ENCODE data around the gene ADAMTS10. TPM values are rescaled to one million over a fixed set of nuclear protein-coding genes. Genes with fewer than 3 reads are reported as not detected.
"Not testable (repeated sequence)": the region's sequence is repeated elsewhere in the genome, so short reads cannot be mapped to it uniquely, and the experiment has no call there.

ADAMTS10 gene
- total and polyA plus RNA-seq, 4 donors = 18.8 to 264 (median 123) TPM

- 78 to 82% methylated on average over 5 of the region's 5 CpGs for WGBS, 2 donors
- intact Hi-C loops (cut with DNase I) = loop anchor here (1.0 to 5.0 kb wide), 3 partner anchors 27 to 62 kb away; no protein-coding TSS in a partner anchor
- H3K27me3 ChIP-seq (ENCODE audit: control insufficient read depth in 1 of 2, insufficient read depth in 2 of 2, low read length in 1 of 2) = no peaks in the 10 kb centered on the region
Observed at GRCh38 chr19:8642561-8642960, 32.0 kb upstream of the ADAMTS10 start.

GRCh38 chr19:8641908-8642547 is 31.5 kb upstream of the ADAMTS10 start:
- H3K9me3 ChIP-seq (ENCODE audit: control insufficient read depth, low read length) = no peaks in the 10 kb centered on the region
- H3K4me1 ChIP-seq (ENCODE audit: control insufficient read depth in 1 of 2, insufficient read depth in 2 of 2, low read length in 2 of 2) = no peaks in the 10 kb centered on the region
- no peak overlapping the region for H3K4me3 ChIP-seq (ENCODE audit: low read length in 2 of 2)
- ATAC-seq (ENCODE audit: low FRiP score) (no peak), DNase-seq (no peak)
- no peaks in the 10 kb centered on the region for H3K36me3 ChIP-seq (ENCODE audit: control insufficient read depth in 1 of 2, insufficient read depth in 2 of 2, low read length in 1 of 2)
- no peaks in the 10 kb centered on the region for H3K27me3 ChIP-seq (ENCODE audit: control insufficient read depth in 1 of 2, insufficient read depth in 2 of 2, low read length in 1 of 2)
- H3K27ac ChIP-seq (ENCODE audit: low read depth in 1 of 2, low read length in 2 of 2) = no peak overlapping the region
- WGBS, 2 donors = 49 to 50% methylated on average over 4 of the region's 4 CpGs
- intact Hi-C loops (cut with DNase I) = loop anchor here (1.0 to 5.0 kb wide), 3 partner anchors 27 to 61 kb away; no protein-coding TSS in a partner anchor

More at GRCh38 chr19:8642561-8642960, 32.0 kb upstream of the ADAMTS10 start:
- peak in 1 of 2 donors; percentile 21 for DNase-seq
- Histone ChIP-seq H3K4me3 (ENCODE audit: low read length in 2 of 2) (no peak overlapping the region), H3K36me3 (ENCODE audit: control insufficient read depth in 1 of 2, insufficient read depth in 2 of 2, low read length in 1 of 2) (no peaks in the 10 kb centered on the region), H3K9me3 (ENCODE audit: control insufficient read depth, low read length) (no peaks in the 10 kb centered on the region), H3K4me1 (ENCODE audit: control insufficient read depth in 1 of 2, insufficient read depth in 2 of 2, low read length in 2 of 2) (no peaks in the 10 kb centered on the region), H3K27ac (ENCODE audit: low read depth in 1 of 2, low read length in 2 of 2) (no peak overlapping the region)
- ATAC-seq (ENCODE audit: low FRiP score) = no peak

- intact Hi-C loops (cut with DNase I) = loop anchor here in 1 of 2 donors (5.0 kb wide), 1 partner anchor 59 kb away; no protein-coding TSS in a partner anchor
- DNase-seq (no peak), ATAC-seq (ENCODE audit: low FRiP score) (no peak)
- WGBS, 2 donors = 65 to 72% methylated on average over 2 of the region's 2 CpGs
- no peak overlapping the region for H3K27ac ChIP-seq (ENCODE audit: low read depth in 1 of 2, low read length in 2 of 2)
- H3K4me1 ChIP-seq (ENCODE audit: control insufficient read depth in 1 of 2, insufficient read depth in 2 of 2, low read length in 2 of 2) = no peaks in the 10 kb centered on the region
- H3K27me3 ChIP-seq (ENCODE audit: control insufficient read depth in 1 of 2, insufficient read depth in 2 of 2, low read length in 1 of 2) = no peaks in the 10 kb centered on the region
- H3K36me3 ChIP-seq (ENCODE audit: control insufficient read depth in 1 of 2, insufficient read depth in 2 of 2, low read length in 1 of 2) = no peaks in the 10 kb centered on the region
- no peak overlapping the region for H3K4me3 ChIP-seq (ENCODE audit: low read length in 2 of 2)
- H3K9me3 ChIP-seq (ENCODE audit: control insufficient read depth, low read length) = no peaks in the 10 kb centered on the region
Observed at GRCh38 chr19:8641221-8641907, 30.8 kb upstream of the ADAMTS10 start.

DNA sequence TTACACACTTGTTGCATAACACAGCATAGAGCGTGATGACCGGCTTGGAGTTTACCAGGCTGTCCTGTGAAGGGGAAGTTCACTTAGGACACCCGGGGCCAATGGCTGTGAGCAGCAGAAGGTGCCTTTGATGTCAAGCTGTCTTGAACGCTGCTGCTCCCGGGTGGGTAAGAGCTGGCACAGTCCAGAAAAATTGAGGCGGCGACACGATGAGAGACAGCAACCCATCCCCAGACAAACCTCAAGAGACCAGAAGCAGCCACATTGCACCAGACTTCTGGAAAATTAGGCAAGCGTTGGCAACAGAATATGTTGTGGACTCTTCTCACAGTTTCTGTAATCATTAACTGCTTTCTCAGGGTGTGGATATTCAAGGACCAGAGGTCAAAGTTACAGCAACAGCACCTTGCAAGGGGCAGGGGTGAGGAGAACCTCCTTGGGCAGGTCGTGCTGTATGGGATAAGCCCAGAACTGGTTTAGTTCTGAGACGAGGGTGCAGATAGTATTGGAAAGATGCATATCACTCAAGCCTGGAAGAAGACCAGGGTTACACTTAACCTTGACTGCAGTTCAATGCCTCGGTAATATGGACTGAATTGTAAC is 30.0 kb upstream of the ADAMTS10 start:
- 83 to 86% methylated on average over 12 of the region's 12 CpGs for WGBS, 2 donors
- intact Hi-C loops (cut with DNase I) = loop anchor here in 1 of 2 donors (5.0 kb wide), 1 partner anchor 58 kb away; no protein-coding TSS in a partner anchor
- Histone ChIP-seq H3K9me3 (ENCODE audit: control insufficient read depth, low read length) (no peaks in the 10 kb centered on the region), H3K4me3 (ENCODE audit: low read length in 2 of 2) (no peak overlapping the region), H3K36me3 (ENCODE audit: control insufficient read depth in 1 of 2, insufficient read depth in 2 of 2, low read length in 1 of 2) (no peaks in the 10 kb centered on the region), H3K27me3 (ENCODE audit: control insufficient read depth in 1 of 2, insufficient read depth in 2 of 2, low read length in 1 of 2) (no peaks in the 10 kb centered on the region), H3K4me1 (ENCODE audit: control insufficient read depth in 1 of 2, insufficient read depth in 2 of 2, low read length in 2 of 2) (no peaks in the 10 kb centered on the region), H3K27ac (ENCODE audit: low read depth in 1 of 2, low read length in 2 of 2) (no peak overlapping the region)
- ATAC-seq (ENCODE audit: low FRiP score) (peak; percentile 52), DNase-seq (peak in 1 of 2 donors; percentile 82)

GRCh38 chr19:8639821-8640401 is 29.4 kb upstream of the ADAMTS10 start:
- ATAC-seq (ENCODE audit: low FRiP score) = no peak
- no peak for DNase-seq
- H3K4me1 ChIP-seq (ENCODE audit: control insufficient read depth in 1 of 2, insufficient read depth in 2 of 2, low read length in 2 of 2) = no peaks in the 10 kb centered on the region
- 57 to 70% methylated on average over 8 of the region's 8 CpGs for WGBS, 2 donors
- no peaks in the 10 kb centered on the region for H3K9me3 ChIP-seq (ENCODE audit: control insufficient read depth, low read length)
- H3K27me3 ChIP-seq (ENCODE audit: control insufficient read depth in 1 of 2, insufficient read depth in 2 of 2, low read length in 1 of 2) = no peaks in the 10 kb centered on the region
- H3K27ac ChIP-seq (ENCODE audit: low read depth in 1 of 2, low read length in 2 of 2) = no peak overlapping the region
- no peak overlapping the region for H3K4me3 ChIP-seq (ENCODE audit: low read length in 2 of 2)
- no peaks in the 10 kb centered on the region for H3K36me3 ChIP-seq (ENCODE audit: control insufficient read depth in 1 of 2, insufficient read depth in 2 of 2, low read length in 1 of 2)
- intact Hi-C loops (cut with DNase I) = loop anchor here in 1 of 2 donors (5.0 kb wide), 1 partner anchor 58 kb away; no protein-coding TSS in a partner anchor

GRCh38 chr19:8638078-8638619 is 27.6 kb upstream of the ADAMTS10 start:
- 31 to 33% methylated on average over 21 of the region's 21 CpGs for WGBS, 2 donors
- no peak overlapping the region for H3K4me3 ChIP-seq (ENCODE audit: low read length in 2 of 2)
- DNase-seq (peak in 1 of 2 donors; percentile 85), ATAC-seq (ENCODE audit: low FRiP score) (no peak)
- intact Hi-C loops (cut with DNase I) = no loop called here
- no peaks in the 10 kb centered on the region for H3K36me3 ChIP-seq (ENCODE audit: control insufficient read depth in 1 of 2, insufficient read depth in 2 of 2, low read length in 1 of 2)
- no peak overlapping the region for H3K27ac ChIP-seq (ENCODE audit: low read depth in 1 of 2, low read length in 2 of 2)
- H3K9me3 ChIP-seq (ENCODE audit: control insufficient read depth, low read length) = no peaks in the 10 kb centered on the region
- no peaks in the 10 kb centered on the region for H3K4me1 ChIP-seq (ENCODE audit: control insufficient read depth in 1 of 2, insufficient read depth in 2 of 2, low read length in 2 of 2)
- H3K27me3 ChIP-seq (ENCODE audit: control insufficient read depth in 1 of 2, insufficient read depth in 2 of 2, low read length in 1 of 2) = no peaks in the 10 kb centered on the region

GRCh38 chr19:8637070-8637469 is 26.6 kb upstream of the ADAMTS10 start:
- DNase-seq; H3K9me3 ChIP-seq (ENCODE audit: control insufficient read depth, low read length); H3K27me3 ChIP-seq (ENCODE audit: control insufficient read depth in 1 of 2, insufficient read depth in 2 of 2, low read length in 1 of 2); H3K4me1 ChIP-seq (ENCODE audit: control insufficient read depth in 1 of 2, insufficient read depth in 2 of 2, low read length in 2 of 2); H3K4me3 ChIP-seq (ENCODE audit: low read length in 2 of 2); ATAC-seq (ENCODE audit: low FRiP score); H3K36me3 ChIP-seq (ENCODE audit: control insufficient read depth in 1 of 2, insufficient read depth in 2 of 2, low read length in 1 of 2); intact Hi-C loops (cut with DNase I); H3K27ac ChIP-seq (ENCODE audit: low read depth in 1 of 2, low read length in 2 of 2): not testable (repeated sequence)
- WGBS, 2 donors = 54 to 65% methylated on average over 4 of the region's 4 CpGs

GRCh38 chr19:8635422-8635821 is 24.9 kb upstream of the ADAMTS10 start:
- H3K4me1 ChIP-seq (ENCODE audit: control insufficient read depth in 1 of 2, insufficient read depth in 2 of 2, low read length in 2 of 2) = no peaks in the 10 kb centered on the region
- no peaks in the 10 kb centered on the region for H3K9me3 ChIP-seq (ENCODE audit: control insufficient read depth, low read length)
- 68 to 79% methylated on average over 8 of the region's 8 CpGs for WGBS, 2 donors
- H3K4me3 ChIP-seq (ENCODE audit: low read length in 2 of 2) = no peak overlapping the region
- H3K36me3 ChIP-seq (ENCODE audit: control insufficient read depth in 1 of 2, insufficient read depth in 2 of 2, low read length in 1 of 2) = no peaks in the 10 kb centered on the region
- intact Hi-C loops (cut with DNase I) = no loop called here
- H3K27ac ChIP-seq (ENCODE audit: low read depth in 1 of 2, low read length in 2 of 2) = no peak overlapping the region
- H3K27me3 ChIP-seq (ENCODE audit: control insufficient read depth in 1 of 2, insufficient read depth in 2 of 2, low read length in 1 of 2) = no peaks in the 10 kb centered on the region
- ATAC-seq (ENCODE audit: low FRiP score) (no peak), DNase-seq (no peak)
